HAP-1 (cell line): Measurements from ENCODE around the gene MPPE1.
"Not testable (repeated sequence)": the region's sequence is repeated elsewhere in the genome, so short reads cannot be mapped to it uniquely, and the experiment has no call there.

ENCODE experiments used
- DNase-seq, 2 experiments: peaks; one replicate each; pipeline ENCODE4 v3.0.0-alpha.2; 2016 to 2020; ENCODE audit warnings: low spot score in 2 of 2
- H3K27me3 ChIP-seq: fragments of 250-450 bp; sonication (Bioruptor Pico); 2 replicates; pipeline ENCODE4 v1.5.1; 2020; ENCODE audit warnings: low read depth, mild to moderate bottlenecking, moderate library complexity
- H3K36me3 ChIP-seq: fragments of 250-450 bp; sonication (Bioruptor Pico); replicated peaks from 2 replicates; pipeline ENCODE4 v1.5.1; 2020; ENCODE audit warnings: mild to moderate bottlenecking
- H3K4me1 ChIP-seq: fragments of 250-450 bp; sonication (Bioruptor Pico); 2 replicates; pipeline ENCODE4 v1.5.1; 2020; ENCODE audit warnings: mild to moderate bottlenecking
- H3K4me3 ChIP-seq: fragments of 250-450 bp; sonication (Bioruptor Pico); 2 replicates; pipeline ENCODE4 v1.5.1; 2020; ENCODE audit warnings: mild to moderate bottlenecking, moderate library complexity
- H3K9me3 ChIP-seq: fragments of 250-450 bp; sonication (Bioruptor Pico); 2 replicates; pipeline ENCODE4 v1.5.1; 2020; ENCODE audit warnings: mild to moderate bottlenecking, moderate library complexity
- in situ Hi-C: fragments of 300-500 bp; cut with MboI; formaldehyde crosslinking; loops from 3 replicates; pipeline ENCODE4 v1.14.3; 2020; ENCODE audit warnings: low sequenced_read_pairs, inconsistent platforms, mixed read lengths

The MPPE1 gene

GRCh38 chr18:11906176-11906575, 1.9 kb downstream of the MPPE1 start:
- no peaks in the 10 kb centered on the region for H3K27me3 ChIP-seq
- H3K4me3 ChIP-seq = no peak overlapping the region
- H3K9me3 ChIP-seq = no peaks in the 10 kb centered on the region
- H3K4me1 ChIP-seq = peaks cover 13% of the 10 kb centered on the region
- DNase-seq = no peak
- no peaks in the 10 kb centered on the region for H3K36me3 ChIP-seq
- in situ Hi-C loops = no loop called here

GRCh38 chr18:11905613-11906012, 2.5 kb downstream of the MPPE1 start:
- Histone ChIP-seq H3K4me3 (no peak overlapping the region), H3K4me1 (peaks cover 13% of the 10 kb centered on the region), H3K36me3 (no peaks in the 10 kb centered on the region), H3K27me3 (no peaks in the 10 kb centered on the region), H3K9me3 (no peaks in the 10 kb centered on the region)
- in situ Hi-C loops = no loop called here
- no peak for DNase-seq

- peaks cover 6% of the 10 kb centered on the region; the same call in 1 of the 2 replicates for H3K4me1 ChIP-seq
- in situ Hi-C loops = no loop called here
- H3K9me3 ChIP-seq = no peaks in the 10 kb centered on the region
- DNase-seq = no peak
- no peaks in the 10 kb centered on the region for H3K36me3 ChIP-seq
- no peak overlapping the region for H3K4me3 ChIP-seq
- H3K27me3 ChIP-seq = no peaks in the 10 kb centered on the region
Observed at GRCh38 chr18:11902522-11903292, 5.4 kb downstream of the MPPE1 start.

GRCh38 chr18:11901826-11902438, 6.2 kb downstream of the MPPE1 start:
- Histone ChIP-seq H3K36me3 (no peaks in the 10 kb centered on the region), H3K4me3 (no peak overlapping the region), H3K4me1 (peaks cover 2% of the 10 kb centered on the region; the same call in 1 of the 2 replicates), H3K27me3 (no peaks in the 10 kb centered on the region), H3K9me3 (no peaks in the 10 kb centered on the region)
- DNase-seq = no peak
- in situ Hi-C loops = no loop called here

GRCh38 chr18:11899063-11899462, 9.1 kb downstream of the MPPE1 start:
- H3K36me3 ChIP-seq = peaks cover 7% of the 10 kb centered on the region
- H3K27me3 ChIP-seq = no peaks in the 10 kb centered on the region
- H3K9me3 ChIP-seq = no peaks in the 10 kb centered on the region
- DNase-seq = no peak
- in situ Hi-C loops = no loop called here
- H3K4me1 ChIP-seq = no peaks in the 10 kb centered on the region
- H3K4me3 ChIP-seq = no peak overlapping the region

GRCh38 chr18:11897781-11898180, 10.3 kb downstream of the MPPE1 start:
- Histone ChIP-seq H3K36me3 (peaks cover 7% of the 10 kb centered on the region), H3K9me3 (no peaks in the 10 kb centered on the region), H3K27me3 (no peaks in the 10 kb centered on the region), H3K4me1 (no peaks in the 10 kb centered on the region), H3K4me3 (no peak overlapping the region)
- DNase-seq = no peak
- in situ Hi-C loops = no loop called here

GRCh38 chr18:11892438-11892837, 15.7 kb downstream of the MPPE1 start:
- H3K27me3 ChIP-seq, H3K9me3 ChIP-seq, H3K4me1 ChIP-seq, H3K4me3 ChIP-seq, in situ Hi-C loops, DNase-seq: not testable (repeated sequence)
- peaks cover 16% of the 10 kb centered on the region for H3K36me3 ChIP-seq

- H3K4me1 ChIP-seq = no peaks in the 10 kb centered on the region
- in situ Hi-C loops = no loop called here
Observed at GRCh38 chr18:11891737-11892136, 16.4 kb downstream of the MPPE1 start.

GRCh38 chr18:11889284-11889683, 18.8 kb downstream of the MPPE1 start:
- no peak for DNase-seq
- Histone ChIP-seq H3K4me1 (no peaks in the 10 kb centered on the region), H3K9me3 (no peaks in the 10 kb centered on the region), H3K27me3 (no peaks in the 10 kb centered on the region), H3K36me3 (peaks cover 9% of the 10 kb centered on the region), H3K4me3 (no peak overlapping the region)
- in situ Hi-C loops = no loop called here

More at GRCh38 chr18:11891737-11892136, 16.4 kb downstream of the MPPE1 start:
- no peaks in the 10 kb centered on the region for H3K9me3 ChIP-seq
- DNase-seq = no peak
- H3K4me3 ChIP-seq = no peak overlapping the region
- H3K36me3 ChIP-seq = peaks cover 15% of the 10 kb centered on the region
- H3K27me3 ChIP-seq = no peaks in the 10 kb centered on the region

GRCh38 chr18:11888726-11889125, 19.4 kb downstream of the MPPE1 start:
- Histone ChIP-seq H3K27me3 (no peaks in the 10 kb centered on the region), H3K36me3 (peaks cover 9% of the 10 kb centered on the region), H3K9me3 (no peaks in the 10 kb centered on the region), H3K4me1 (no peaks in the 10 kb centered on the region), H3K4me3 (no peak overlapping the region)
- in situ Hi-C loops = no loop called here
- no peak for DNase-seq

GRCh38 chr18:11887328-11888128, 20.6 kb downstream of the MPPE1 start:
- Histone ChIP-seq H3K27me3 (no peaks in the 10 kb centered on the region), H3K4me1 (no peaks in the 10 kb centered on the region), H3K9me3 (no peaks in the 10 kb centered on the region), H3K4me3 (no peak overlapping the region), H3K36me3 (peaks cover 9% of the 10 kb centered on the region)
- in situ Hi-C loops = no loop called here
- DNase-seq = no peak

GRCh38 chr18:11886577-11887110, 21.5 kb downstream of the MPPE1 start:
- in situ Hi-C loops = no loop called here
- Histone ChIP-seq H3K27me3 (no peaks in the 10 kb centered on the region), H3K36me3 (peaks cover 9% of the 10 kb centered on the region), H3K4me3 (no peak overlapping the region), H3K9me3 (no peaks in the 10 kb centered on the region), H3K4me1 (no peaks in the 10 kb centered on the region)
- DNase-seq = no peak

GRCh38 chr18:11885278-11885947, 22.7 kb downstream of the MPPE1 start:
- Histone ChIP-seq H3K36me3 (peaks cover 9% of the 10 kb centered on the region), H3K4me1 (no peaks in the 10 kb centered on the region), H3K9me3 (no peaks in the 10 kb centered on the region), H3K27me3 (no peaks in the 10 kb centered on the region), H3K4me3 (no peak overlapping the region)
- DNase-seq = no peak
- in situ Hi-C loops = no loop called here
